Measurements from ENCODE around the gene LAMA4.
A peak's percentile ranks its signal among the peaks of the same experiment; 100 is the strongest.

The LAMA4 gene

DNA sequence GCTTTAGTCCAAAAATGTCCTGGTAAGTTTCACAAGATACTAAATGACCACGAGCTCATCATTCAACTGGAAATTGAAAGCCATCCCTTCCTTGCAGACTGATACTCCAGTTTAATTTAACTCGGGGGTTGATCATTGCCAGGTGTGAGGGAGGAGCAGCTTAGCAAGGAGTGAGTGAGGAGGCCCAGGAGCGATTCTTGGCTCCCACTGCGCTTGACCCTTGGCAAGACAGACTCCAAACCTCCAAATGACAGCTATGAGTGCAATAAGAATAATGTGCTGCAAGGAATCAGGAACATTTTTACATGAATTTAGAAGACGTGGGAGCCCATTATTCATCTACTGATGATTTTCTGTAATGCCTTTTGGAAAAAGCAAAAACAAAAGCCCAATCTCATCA is 64.9 kb downstream of the LAMA4 start:
- no peak overlapping the region for H3K4me3 ChIP-seq (ENCODE audit: low read length)
- DNase-seq (ENCODE audit: low read depth): peak; percentile 78
- TF ChIP-seq, protein P1, sequence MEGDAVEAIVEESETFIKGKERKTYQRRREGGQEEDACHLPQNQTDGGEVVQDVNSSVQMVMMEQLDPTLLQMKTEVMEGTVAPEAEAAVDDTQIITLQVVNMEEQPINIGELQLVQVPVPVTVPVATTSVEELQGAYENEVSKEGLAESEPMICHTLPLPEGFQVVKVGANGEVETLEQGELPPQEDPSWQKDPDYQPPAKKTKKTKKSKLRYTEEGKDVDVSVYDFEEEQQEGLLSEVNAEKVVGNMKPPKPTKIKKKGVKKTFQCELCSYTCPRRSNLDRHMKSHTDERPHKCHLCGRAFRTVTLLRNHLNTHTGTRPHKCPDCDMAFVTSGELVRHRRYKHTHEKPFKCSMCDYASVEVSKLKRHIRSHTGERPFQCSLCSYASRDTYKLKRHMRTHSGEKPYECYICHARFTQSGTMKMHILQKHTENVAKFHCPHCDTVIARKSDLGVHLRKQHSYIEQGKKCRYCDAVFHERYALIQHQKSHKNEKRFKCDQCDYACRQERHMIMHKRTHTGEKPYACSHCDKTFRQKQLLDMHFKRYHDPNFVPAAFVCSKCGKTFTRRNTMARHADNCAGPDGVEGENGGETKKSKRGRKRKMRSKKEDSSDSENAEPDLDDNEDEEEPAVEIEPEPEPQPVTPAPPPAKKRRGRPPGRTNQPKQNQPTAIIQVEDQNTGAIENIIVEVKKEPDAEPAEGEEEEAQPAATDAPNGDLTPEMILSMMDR (conservative IDR thresholded peaks at IDR 0.05; ENCODE audit: low read length): no peak

DNA sequence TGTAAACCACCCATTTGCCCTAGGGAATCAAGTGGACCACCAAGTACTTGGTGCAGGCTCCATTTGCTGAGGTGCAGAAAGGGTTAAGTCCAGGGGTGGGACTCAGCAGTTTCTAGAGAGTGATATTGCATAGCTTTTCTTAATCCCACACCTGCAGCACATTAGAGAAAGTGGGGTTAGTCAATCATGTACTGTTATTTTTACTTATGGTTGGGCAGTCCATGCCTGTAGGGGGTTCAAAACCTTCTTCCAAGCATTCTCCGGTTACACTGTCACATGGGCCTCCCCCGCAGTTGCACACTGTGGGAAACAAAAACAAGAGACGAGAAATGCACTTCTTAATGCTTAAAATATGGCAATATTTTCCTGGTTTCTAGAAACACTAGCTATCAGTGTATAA is 65.5 kb downstream of the LAMA4 start:
- TF ChIP-seq, protein P1 (conservative IDR thresholded peaks at IDR 0.05; ENCODE audit: low read length): no peak
- H3K4me3 ChIP-seq (ENCODE audit: low read length): no peak overlapping the region

DNA sequence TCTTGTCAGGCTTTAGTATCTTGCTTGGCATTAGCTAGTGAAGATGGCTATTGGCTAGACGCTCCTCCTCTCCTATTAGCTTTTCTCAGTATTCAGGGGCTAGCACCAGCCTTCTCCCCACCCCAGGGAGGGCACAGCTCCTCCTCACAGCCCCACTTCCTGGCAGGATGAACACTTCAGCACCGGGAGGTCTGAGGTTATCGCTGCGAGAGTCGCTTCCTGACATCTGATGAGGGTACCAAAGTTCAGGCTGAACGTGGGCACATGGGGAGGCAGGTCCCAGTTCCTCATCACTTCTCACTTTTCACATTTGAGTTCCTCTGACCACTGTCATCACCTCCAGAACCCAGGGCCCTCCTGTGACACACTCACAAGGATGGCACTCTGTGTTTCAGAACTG is 66.6 kb downstream of the LAMA4 start:
- TF ChIP-seq, protein P1 (conservative IDR thresholded peaks at IDR 0.05; ENCODE audit: low read length): no peak
- H3K4me3 ChIP-seq (ENCODE audit: low read length): no peak overlapping the region
- DNase-seq (ENCODE audit: low read depth): no peak

More for the DNA sequence above, 65.5 kb downstream of the LAMA4 start:
- DNase-seq (ENCODE audit: low read depth): peak; percentile 78

DNA sequence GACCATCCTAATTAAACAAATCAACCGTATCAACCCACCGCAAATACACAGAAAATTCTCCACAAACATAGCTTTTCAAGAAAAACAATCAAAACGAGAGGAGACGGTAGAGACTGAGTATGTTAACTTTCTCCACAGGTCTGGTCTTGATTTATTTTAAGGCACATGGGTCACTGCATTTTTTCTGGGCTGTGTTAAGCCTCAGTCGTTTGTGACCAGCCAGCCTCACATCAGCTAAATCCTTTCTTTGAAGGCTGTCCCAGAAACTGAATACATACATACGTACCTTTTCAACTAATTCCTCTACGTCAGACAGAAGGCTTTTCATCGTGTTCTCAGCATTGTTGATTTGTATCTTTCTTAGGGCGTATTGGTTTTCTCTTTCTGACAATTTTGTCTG is 69.4 kb downstream of the LAMA4 start:
- TF ChIP-seq, protein P1 (conservative IDR thresholded peaks at IDR 0.05; ENCODE audit: low read length): no peak
- H3K4me3 ChIP-seq (ENCODE audit: low read length): no peak overlapping the region
- no peak for DNase-seq (ENCODE audit: low read depth)

DNA sequence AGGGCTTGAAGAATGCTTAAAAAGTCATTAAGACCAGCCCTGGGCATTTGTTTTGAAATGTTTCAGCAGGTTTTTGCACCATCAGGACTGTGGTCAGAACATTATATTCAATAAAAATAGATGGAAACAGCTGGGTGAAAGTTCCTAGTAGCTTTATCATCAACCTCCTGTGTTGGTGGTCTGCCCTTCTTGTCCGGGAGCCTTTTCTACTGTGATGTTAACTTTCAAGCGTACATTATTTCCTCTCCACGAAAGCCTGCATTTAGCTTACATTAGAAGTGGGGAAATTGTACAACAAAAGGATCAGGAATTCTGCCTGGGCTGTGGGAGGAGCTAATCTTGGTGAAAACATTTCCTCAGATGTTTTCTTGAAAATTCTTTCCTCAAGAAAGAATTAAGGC is 71.1 kb downstream of the LAMA4 start:
- peak; percentile 75 for DNase-seq (ENCODE audit: low read depth)
- no peak overlapping the region for H3K4me3 ChIP-seq (ENCODE audit: low read length)
- TF ChIP-seq, protein P1 (conservative IDR thresholded peaks at IDR 0.05; ENCODE audit: low read length): no peak

DNA sequence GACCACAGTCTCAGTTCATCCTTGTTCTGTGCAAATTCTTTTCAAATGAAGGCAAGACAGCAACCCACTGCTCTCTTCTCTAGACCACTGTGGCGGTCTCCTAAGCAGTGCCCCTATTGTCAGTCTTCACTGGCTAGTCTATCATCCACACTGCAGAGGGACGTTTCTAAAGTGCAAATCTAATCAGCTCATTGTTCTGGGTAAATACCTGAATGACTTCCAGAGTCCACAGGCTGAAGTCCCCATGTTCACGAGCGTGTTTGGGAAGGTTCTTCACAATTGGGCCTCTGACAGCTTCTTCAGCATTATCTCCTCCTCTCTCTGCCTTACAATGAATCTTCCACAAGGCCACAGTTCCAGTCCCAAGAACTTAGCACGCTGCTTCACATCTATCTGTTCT is 73.2 kb downstream of the LAMA4 start:
- H3K4me3 ChIP-seq (ENCODE audit: low read length): no peak overlapping the region
- no peak for DNase-seq (ENCODE audit: low read depth)
- TF ChIP-seq, protein P1 (conservative IDR thresholded peaks at IDR 0.05; ENCODE audit: low read length): no peak

DNA sequence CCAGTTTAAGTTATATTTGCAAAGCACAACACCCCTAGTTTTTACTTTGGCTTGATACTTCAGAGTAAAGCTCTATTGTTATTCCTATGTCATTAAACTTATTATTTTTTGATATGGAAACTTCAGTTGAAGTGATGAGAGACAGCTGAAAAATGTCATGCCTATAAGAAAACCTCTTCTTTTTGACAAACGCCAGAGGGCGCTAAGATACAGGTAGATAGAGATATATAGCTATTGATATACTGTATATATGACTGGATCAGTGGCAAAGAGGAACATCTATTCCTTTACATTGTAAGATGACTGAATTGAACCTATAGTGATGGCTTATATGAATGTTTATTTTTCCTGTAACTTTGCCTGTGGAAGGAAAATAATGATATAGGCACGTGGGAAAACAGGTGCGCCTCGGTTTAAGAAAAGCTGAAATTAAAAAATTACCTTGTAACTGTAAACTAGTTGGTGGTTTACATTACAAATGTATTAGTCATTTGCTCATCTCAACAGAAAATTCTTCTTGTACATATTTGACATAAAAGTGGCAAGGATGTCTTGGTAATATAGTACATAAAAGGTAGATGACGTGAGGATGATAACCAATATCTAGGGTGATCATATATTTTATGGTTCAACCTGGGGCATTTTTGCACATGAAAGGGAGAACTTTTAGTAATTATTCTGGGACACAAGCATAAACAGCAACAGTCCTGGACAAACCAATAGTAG is 74.1 kb downstream of the LAMA4 start:
- DNase-seq (ENCODE audit: low read depth): peak; percentile 86
- TF ChIP-seq, protein P1 (conservative IDR thresholded peaks at IDR 0.05; ENCODE audit: low read length): peak; percentile 72
- H3K4me3 ChIP-seq (ENCODE audit: low read length): no peak overlapping the region

All from AG10803 (cell line).